ENCODE measurements around the gene PSMD8. TPM values are rescaled to one million over a fixed set of nuclear protein-coding genes. Genes with fewer than 3 reads are reported as not detected.

PSMD8 gene
- total and polyA plus RNA-seq, 9 donors: 59.1 to 129 (median 85.3) TPM

DNA sequence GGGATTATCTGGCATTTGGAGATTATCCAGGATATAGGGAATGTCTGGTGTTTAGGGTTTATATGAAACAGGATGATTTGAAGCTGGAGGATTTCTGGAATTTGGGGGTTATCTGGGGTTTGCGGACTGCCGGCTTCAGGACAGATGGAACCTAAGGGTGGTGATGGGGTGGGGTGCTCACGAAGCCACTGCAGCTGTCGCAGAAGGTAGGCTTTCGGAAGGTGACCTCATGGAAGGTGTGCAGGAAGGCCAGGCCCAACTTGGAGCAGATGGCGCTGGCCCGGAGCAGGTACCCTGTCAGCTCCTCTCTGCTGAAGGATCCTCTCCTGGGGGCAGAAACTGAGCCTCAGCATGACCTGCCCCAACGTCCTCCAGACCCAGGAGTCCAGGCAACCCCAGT is 38.1 kb downstream of the PSMD8 start:
- Histone ChIP-seq H3K27me3 (no peaks in the 10 kb centered on the region), H3K4me3 (no peak overlapping the region), H3K9me3 (no peaks in the 10 kb centered on the region), H3K36me3 (no peaks in the 10 kb centered on the region), H3K27ac (no peak overlapping the region), H3K4me1 (ENCODE audit: insufficient read depth) (no peaks in the 10 kb centered on the region)
- 80 to 85% (median 83%) methylated on average over 8 of the region's 8 CpGs for WGBS, 3 donors
- TF ChIP-seq EP300 (IDR thresholded peaks at IDR 0.05) (no peak), POLR2A (IDR thresholded peaks at IDR 0.05) (no peak)
- TF ChIP-seq, protein P1, sequence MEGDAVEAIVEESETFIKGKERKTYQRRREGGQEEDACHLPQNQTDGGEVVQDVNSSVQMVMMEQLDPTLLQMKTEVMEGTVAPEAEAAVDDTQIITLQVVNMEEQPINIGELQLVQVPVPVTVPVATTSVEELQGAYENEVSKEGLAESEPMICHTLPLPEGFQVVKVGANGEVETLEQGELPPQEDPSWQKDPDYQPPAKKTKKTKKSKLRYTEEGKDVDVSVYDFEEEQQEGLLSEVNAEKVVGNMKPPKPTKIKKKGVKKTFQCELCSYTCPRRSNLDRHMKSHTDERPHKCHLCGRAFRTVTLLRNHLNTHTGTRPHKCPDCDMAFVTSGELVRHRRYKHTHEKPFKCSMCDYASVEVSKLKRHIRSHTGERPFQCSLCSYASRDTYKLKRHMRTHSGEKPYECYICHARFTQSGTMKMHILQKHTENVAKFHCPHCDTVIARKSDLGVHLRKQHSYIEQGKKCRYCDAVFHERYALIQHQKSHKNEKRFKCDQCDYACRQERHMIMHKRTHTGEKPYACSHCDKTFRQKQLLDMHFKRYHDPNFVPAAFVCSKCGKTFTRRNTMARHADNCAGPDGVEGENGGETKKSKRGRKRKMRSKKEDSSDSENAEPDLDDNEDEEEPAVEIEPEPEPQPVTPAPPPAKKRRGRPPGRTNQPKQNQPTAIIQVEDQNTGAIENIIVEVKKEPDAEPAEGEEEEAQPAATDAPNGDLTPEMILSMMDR (IDR thresholded peaks at IDR 0.05): no peak
- intact Hi-C loops (cut with DNase I): no loop called here
- DNase-seq: no peak

DNA sequence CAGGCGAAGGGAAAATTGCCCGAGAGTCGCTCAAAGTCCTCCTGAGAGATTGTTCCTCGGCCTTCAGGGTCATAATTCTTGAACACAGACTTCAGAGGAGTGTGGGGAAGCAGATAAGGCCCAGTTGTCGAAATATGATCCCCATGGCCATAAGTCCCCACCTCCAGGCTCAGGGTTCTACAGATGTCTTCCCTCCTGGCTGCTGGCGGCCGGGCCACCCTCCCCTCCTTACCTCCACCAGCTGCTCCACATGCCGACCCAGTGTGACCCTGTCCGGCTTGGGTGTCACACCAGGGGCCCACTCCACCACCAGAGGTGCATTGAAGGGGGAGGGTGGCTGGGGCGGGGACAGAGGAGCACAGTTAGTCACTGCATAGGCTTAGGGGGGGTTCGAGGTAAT is 38.6 kb downstream of the PSMD8 start:
- Histone ChIP-seq H3K36me3 (no peaks in the 10 kb centered on the region), H3K27me3 (no peaks in the 10 kb centered on the region), H3K27ac (no peak overlapping the region), H3K4me3 (no peak overlapping the region), H3K4me1 (ENCODE audit: insufficient read depth) (peaks cover under 1% of the 10 kb centered on the region), H3K9me3 (no peaks in the 10 kb centered on the region)
- 37 to 55% (median 50%) methylated on average over 11 of the region's 11 CpGs for WGBS, 3 donors
- TF ChIP-seq, protein P1 (IDR thresholded peaks at IDR 0.05): no peak
- intact Hi-C loops (cut with DNase I): no loop called here
- DNase-seq: no peak

DNA sequence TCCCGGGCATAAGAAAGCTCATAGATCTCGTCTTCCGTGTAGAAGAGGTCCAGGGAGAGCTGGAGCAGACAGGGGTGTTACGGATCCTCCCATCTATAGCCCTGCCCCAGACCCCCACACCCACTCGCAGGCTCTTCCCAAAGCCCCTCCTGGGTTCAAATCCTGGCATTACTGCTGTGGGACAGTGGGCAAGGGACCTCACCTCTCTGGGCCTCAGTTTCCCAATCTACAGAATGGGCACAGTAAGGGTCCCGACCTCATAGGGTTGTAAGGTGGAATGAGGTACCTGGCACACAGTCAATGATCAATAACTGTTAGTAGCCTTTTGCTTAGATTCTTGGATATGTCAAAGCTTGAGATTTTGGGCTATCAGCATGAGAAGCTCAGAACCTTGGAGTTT is 39.0 kb downstream of the PSMD8 start:
- TF ChIP-seq POLR2A (IDR thresholded peaks at IDR 0.05) (no peak), EP300 (IDR thresholded peaks at IDR 0.05) (no peak)
- TF ChIP-seq, protein P1 (IDR thresholded peaks at IDR 0.05): no peak
- no peak overlapping the region for H3K4me3 ChIP-seq
- intact Hi-C loops (cut with DNase I): no loop called here
- DNase-seq: no peak
- H3K9me3 ChIP-seq: no peaks in the 10 kb centered on the region
- H3K27me3 ChIP-seq: no peaks in the 10 kb centered on the region
- H3K4me1 ChIP-seq (ENCODE audit: insufficient read depth): peaks cover 3% of the 10 kb centered on the region
- 70 to 77% (median 73%) methylated on average over 5 to 6 of the region's 6 CpGs for WGBS, 3 donors
- no peak overlapping the region for H3K27ac ChIP-seq
- H3K36me3 ChIP-seq: no peaks in the 10 kb centered on the region

DNA sequence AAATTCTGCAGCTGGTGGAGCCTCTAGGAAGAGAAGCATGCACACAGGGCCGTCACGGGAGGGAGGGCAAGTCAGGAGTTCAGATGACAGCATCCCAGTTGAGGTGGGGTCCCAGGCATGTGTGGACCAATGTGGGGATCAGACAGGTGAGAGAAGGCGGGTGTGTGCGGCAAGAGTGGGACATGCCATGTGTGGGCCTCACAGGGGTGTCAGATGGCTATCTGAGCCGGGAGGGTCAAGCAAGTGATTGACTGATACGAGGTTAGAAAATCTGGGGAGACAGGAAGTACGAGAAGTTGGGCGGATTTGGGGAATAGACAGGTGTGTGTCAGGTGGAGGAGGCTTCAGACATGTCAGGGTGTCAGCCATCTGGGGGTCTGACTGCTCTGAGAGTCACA is 42.8 kb downstream of the PSMD8 start:
- H3K9me3 ChIP-seq: no peaks in the 10 kb centered on the region
- no peaks in the 10 kb centered on the region for H3K27me3 ChIP-seq
- intact Hi-C loops (cut with DNase I): no loop called here
- no peak for DNase-seq
- H3K4me3 ChIP-seq: no peak overlapping the region
- WGBS, 3 donors: 73 to 76% (median 75%) methylated on average over 8 of the region's 8 CpGs
- TF ChIP-seq, protein P1 (IDR thresholded peaks at IDR 0.05): no peak
- no peak for TF ChIP-seq EP300 (IDR thresholded peaks at IDR 0.05)
- no peak for TF ChIP-seq POLR2A (IDR thresholded peaks at IDR 0.05)
- H3K36me3 ChIP-seq: no peaks in the 10 kb centered on the region
- peaks cover 3% of the 10 kb centered on the region for H3K4me1 ChIP-seq (ENCODE audit: insufficient read depth)
- no peak overlapping the region for H3K27ac ChIP-seq
